ENCODE data around the gene ZNF565.

DNA sequence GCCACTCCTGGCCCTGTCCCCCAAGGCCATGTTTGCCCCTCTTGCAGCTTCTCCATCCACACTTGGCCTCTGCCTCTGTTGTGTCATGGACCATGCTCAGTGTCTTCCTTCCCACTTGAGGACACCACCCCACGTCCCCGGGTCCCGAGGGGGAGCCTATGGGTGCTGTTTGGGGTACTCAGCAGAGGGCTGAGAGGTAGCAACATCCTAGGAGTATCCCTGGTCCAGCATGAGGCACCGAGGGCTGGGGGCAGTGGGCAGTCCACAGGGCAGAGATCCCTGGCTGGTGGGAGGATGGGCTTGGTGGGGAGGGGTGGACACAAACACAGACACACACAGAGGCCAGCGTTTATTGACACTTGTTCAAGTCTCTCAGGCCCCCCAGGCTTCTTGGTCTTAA is 63.9 kb downstream of the ZNF565 start:
- TF ChIP-seq ZBTB3 (CRISPR knock-in tag; IDR thresholded peaks at IDR 0.05; ENCODE audit: borderline replicate concordance, low read depth): no peak
- no peak for TF ChIP-seq FOXJ3 (CRISPR knock-in tag; IDR thresholded peaks at IDR 0.05; ENCODE audit: borderline replicate concordance)
- TF ChIP-seq, protein P1, sequence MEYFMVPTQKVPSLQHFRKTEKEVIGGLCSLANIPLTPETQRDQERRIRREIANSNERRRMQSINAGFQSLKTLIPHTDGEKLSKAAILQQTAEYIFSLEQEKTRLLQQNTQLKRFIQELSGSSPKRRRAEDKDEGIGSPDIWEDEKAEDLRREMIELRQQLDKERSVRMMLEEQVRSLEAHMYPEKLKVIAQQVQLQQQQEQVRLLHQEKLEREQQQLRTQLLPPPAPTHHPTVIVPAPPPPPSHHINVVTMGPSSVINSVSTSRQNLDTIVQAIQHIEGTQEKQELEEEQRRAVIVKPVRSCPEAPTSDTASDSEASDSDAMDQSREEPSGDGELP (IDR thresholded peaks at IDR 0.05; ENCODE audit: borderline replicate concordance, low read depth): no peak

Data from HepG2 (cell line).